Endometrium (tissue), 2 donors: ENCODE data around the gene MYH3.

Experiments used
- FAIRE-seq: peaks from 2 replicates; lab custom pipeline; 2012; peaks lifted over from hg19 to GRCh38; lab: Jason Lieb, UNC
- donor health status: control.
- donor health status: control.

The MYH3 gene

DNA sequence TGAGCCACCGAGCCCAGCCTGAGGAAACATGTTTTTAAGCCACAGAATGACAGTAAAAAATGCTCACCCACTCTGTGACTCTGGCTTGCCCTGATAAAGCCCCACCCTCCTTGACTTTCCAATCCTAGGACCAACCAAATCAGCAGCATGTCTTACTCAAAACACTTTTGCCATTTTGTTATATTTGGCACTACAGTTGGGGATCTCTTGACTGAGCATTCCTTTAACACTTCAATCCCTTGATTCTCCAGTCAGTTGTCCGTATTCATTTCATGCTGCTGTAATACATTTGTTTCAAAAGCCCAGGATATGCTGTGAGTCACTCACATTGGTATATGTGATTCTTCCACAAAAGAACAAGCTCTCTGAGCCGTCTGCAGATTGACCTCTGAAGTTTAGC, 8.2 kb downstream of the MYH3 start:
- no peak for FAIRE-seq

DNA sequence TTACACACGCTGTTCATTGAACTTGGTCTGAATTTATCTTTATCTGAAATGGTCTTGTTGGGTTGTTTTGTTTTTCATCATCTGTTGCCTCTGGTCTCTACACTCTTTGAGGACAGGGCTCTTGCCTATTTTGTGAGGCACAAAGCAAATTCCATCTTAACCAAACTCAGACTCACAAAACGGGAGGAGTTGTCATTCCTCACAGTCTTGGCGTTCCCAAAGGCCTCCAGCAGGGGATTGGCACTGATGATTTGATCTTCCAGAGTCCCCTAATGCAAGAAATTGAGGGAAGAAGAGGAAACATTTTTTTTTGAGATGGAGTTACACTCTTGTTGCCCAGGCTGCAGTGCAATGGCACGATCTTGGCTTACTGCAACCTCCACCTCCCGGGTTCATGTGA, 8.7 kb downstream of the MYH3 start:
- FAIRE-seq = no peak

DNA sequence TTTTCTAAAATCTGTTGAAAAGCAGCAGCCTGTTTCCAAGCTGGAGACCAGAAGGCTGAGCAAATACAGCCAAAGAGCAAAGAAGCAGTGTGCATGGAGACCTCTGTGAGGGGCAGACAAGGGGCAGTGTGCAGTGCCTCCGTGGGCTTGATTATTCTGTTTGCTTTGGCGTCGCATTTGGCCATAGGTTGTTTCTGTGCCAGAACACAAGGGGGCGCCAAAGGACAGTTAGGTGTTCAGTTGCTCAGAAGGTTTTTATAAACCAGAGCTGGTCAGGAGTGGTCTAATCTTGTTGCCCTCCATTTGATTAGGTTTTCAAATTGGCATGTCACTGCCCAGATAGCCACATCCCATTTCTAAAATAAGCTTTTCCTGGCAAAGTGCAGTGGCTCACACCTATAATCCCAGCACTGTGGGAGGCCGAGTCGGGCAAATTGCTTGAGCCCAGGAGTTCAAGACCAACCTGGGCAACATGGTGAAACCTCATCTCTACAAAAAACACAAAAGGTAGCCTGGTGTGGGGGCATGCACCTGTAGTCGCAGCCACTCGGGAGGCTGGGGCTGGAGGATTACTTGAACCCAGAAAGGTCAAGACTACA, 10.6 kb downstream of the MYH3 start:
- FAIRE-seq = no peak

DNA sequence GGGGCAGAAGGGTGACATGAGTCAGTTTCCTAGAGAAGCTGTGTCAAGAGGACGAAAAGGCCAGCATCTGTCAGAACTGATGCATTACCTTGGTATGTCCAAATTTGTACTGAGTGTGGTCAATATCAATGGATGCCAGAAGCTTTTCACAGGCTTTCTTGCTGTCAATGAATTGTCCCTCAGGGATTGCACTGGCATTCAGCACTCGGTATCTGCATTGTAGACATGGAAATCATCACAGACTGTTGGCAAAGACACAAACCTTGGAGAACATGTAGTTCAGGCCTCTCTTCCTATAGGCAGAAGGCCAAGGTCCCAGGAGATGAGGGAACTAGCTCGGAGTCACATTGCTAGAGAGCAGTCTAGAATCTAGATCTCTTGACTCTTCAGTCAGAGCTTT, 16.6 kb downstream of the MYH3 start:
- no peak for FAIRE-seq

DNA sequence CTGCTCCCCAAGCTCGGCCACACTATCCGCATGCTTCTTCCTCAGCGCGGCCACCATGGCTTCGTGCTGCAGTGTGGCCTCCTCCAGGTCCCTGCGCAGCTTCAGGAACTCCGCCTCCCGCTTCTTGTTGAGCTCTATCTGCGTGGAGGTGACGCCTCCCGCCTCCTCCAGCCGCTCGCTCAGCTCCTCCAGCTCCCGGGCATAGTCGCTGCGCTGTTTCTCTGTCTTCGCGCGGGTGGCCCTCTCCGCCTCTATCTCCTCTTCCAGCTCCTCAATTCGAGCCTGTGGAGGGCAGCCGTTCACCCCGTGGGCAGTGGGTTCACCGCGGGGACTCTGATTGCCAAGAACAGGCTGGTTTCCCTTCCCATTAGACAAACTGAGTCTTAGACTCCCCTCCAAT, 19.0 kb downstream of the MYH3 start:
- no peak for FAIRE-seq

DNA sequence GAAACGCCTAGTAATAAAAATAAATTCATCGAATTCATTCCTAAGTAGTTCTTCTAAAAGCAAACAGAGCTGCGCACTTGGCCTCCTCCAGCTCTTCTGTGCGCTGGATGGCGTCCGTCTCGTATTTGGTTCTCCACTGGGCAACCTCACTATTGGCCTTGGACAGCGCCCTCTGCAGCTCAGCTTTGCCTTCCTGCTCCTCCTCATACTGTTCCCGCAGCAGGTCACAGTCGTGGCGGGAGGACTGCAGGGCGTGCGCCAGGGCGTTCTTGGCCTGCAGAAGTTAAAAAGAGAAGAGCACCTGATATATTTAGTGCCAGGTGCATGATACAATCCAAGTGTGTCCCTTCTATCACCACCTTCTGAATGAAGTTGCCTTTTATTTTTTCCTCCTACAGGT, 21.8 kb downstream of the MYH3 start:
- no peak for FAIRE-seq

DNA sequence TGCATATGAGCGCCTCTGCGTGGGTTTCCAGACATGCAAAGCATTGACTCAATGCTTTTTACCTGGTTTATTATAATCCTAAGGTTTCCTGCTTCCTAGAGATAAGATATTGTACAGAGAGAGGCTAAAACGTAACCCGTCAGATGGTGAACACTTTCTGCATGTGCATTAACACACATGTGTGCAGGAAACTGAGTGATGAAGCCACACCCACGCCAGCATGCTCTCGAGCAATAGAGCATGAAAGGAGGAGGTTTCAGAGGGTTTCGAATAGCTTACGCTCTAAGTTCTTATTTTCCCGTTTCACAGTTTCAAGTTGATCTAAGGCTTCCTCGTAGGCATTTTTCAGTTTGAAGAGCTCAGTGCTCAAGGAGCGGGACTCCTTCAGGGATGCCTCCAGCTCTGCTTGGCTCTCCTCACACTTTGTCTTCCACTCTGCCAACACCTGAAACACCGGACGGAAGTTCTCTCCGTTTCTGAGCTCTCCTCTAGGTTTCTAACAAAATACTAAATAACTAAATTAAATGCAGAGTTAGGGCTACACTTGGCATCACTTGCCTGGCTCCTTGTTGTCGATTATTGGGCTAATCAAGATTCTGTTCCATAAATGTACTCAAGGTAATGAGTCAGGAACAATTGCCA, 23.2 kb downstream of the MYH3 start:
- FAIRE-seq = no peak

DNA sequence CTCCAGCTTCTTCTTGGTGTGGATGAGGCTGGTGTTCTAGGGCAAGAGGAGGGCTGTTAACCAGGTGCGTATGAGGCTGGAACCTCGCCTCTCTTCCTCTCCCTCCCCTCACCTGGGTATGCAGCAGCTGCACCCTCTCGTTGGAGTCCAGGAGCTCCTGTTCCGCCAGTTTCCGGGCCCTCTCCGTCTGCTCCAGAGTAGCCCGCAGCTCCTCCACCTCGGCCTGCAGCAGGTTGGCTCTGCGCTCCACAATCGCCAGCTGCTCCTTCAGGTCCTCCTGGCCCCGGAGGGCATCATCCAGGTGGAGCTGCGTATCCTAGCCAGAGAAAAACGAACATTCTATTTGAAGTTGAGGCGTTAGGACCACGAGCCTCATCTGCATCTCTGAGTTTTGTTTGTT, 25.4 kb downstream of the MYH3 start:
- no peak for FAIRE-seq

DNA sequence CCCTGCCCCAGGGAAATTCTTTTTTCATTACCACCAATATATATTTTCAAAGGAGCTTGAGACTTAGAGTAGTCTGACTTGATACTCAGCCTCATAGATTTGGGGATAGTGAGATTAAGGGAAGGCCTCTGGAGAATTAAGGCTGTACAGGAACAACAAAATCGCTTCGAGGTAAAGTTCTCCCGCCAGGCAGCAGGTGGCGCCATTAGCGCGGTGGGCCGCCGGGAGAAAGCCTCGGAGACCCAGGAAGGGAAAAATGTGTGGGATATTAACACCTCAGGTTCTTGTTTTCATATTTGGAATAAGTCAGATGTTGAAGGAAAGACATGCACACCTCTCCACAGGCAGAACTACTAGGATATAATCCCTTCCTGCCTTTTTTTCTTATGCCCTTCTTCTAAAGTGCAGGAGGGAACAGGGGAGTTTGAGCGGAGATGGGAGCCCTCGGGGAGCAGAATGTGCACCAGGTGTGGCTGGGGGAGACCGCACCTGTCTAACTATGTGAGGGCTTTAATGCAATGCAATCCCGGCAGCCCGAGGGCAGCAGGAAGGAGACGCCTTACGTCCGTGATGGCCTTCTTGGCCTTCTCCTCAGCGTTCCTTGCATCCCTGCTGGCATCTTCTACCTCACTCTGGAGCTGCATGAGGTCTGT, 25.9 kb downstream of the MYH3 start:
- no peak for FAIRE-seq

DNA sequence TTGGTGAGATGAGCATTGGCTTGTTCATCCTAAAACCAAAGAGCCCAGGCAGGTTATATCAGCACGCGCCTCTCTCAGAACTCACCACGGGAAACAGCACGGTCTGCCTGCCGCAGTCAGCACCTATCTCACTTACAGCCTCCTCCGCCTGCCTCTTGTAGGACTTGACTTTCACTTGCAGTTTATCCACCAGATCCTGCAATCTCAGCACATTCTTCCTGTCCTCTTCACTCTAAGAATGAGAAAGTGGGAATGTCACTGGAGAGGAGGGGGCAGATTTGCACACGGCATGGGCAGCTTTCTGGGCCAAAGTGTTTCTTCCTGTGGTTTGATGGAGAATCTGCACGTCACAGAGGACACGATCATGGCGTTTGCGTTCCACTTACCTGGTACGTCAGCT, 27.4 kb downstream of the MYH3 start:
- FAIRE-seq = no peak

DNA sequence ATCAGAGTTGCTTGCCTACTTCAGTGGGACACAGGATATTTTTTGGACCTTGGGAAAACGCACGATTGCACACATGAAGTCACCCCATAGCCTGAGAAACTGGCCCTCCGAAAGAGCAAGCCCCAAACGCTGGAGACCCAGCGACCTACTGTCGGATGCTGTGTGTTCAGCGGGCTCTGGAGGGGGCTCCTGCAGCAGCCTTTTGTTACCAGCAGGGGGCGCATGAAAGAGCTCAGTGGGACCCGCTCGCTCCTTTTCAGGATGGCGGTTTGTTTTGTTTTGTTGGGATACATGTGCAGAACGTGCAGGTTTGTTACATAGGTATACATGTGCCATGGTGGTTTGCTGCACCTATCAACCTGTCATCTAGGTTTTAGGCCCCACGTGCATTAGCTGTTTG, 28.4 kb downstream of the MYH3 start:
- no peak for FAIRE-seq

DNA sequence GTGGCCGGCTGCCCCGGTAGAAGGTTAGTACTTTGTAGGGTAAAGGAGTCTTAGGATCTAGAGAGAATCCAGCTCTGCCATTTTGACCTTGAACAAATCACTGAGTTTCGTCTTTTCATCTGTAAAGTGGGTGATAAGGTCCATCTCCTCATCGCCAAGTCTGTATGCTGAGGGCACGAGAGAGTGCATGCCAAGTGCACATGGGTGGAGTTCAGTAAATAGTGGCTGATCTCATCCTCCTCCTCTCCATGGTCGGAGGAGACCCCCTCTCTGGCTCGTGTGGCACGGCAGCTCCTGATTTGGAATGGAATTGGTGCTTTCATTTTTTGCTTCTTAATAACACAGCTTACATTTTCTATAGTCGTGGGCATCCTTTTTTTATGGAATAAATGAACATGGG, 30.7 kb downstream of the MYH3 start:
- FAIRE-seq = no peak

DNA sequence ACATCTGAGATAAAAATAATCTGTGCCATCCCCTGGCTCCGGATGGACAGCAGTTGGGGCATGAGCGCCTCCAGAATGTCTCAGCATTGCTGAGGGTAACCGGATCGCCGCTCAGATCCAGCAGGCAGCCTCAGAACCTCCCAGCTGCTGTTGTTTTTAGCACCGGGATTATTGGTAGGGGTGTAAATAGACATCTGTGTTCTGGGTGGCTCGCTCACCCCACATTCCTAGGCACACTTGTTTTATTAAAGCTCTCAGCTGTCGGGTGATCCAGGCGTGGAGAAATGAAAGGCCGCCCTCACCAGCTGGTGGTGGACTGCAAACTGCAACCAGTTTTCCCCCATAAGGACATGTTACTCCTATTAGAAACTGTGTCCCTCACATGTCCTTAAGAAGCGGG, 32.1 kb downstream of the MYH3 start:
- no peak for FAIRE-seq

DNA sequence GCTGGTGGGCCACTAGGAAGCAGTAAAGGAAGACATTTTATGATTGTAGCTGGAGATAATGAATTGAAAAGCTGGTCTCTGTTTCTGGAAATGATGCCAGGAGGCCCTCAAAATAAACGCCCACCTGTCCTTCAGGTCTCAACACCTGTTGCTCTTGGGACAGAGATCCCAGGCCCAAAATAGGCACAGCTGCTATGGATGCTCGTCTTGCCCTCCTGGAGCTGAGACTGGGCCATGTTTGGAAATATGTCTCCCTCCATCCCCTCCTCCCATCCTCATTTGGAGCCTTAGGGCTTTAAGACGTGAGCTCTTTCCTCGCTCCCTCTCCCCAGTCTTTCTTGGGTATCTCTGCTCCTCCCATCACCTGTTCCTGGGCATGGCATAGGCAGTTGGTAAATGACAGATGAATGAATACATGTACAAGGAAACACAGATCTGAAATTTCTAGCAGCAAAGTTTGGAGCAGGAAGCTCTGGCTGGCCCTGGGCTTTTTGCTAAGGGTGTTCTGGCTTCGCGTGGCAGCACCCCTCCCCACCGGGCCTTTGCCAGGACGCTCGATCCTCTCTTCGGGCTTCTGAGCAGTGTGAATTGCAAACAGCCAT, 33.3 kb downstream of the MYH3 start:
- no peak for FAIRE-seq

DNA sequence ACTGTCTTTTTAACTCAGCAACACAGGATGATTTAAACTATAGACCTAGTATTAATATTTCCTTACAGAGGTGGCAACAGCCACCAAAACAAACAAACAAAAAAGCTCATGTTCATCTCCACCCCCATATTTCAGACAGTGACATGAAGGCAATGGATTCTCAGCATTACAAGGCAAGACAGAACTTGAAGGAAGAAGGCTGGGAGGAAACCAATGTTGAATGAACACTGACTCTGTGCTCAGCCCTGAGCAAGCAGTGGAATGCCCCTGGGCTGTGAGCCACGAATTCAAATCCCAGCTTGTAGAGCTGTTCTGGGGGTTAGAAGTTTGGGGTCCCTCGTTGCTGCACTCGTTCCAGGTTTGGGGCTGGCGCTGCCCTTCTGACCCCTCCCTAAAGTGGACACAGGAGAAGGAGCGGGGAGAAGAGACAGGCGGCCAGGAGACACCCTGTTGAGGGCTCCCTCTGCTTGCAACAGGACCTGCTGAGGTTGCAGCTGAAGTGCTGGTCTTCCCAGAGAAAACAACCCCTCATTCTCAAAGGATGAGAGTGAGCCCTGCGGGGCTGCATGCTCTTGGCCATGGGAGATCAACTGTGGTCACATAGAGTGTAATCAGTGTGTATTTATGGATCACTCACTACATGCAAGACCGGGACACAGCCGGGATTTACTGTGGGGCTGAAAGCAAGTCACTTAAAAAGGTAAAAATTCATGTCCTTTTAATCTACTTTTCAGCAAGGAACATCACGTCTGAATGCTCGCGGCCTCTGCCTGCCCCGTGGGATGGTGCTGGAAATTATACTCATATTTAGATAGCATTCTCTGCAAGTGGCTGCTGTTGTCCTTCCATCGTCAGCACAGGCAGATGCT, 34.3 kb downstream of the MYH3 start:
- FAIRE-seq = no peak

DNA sequence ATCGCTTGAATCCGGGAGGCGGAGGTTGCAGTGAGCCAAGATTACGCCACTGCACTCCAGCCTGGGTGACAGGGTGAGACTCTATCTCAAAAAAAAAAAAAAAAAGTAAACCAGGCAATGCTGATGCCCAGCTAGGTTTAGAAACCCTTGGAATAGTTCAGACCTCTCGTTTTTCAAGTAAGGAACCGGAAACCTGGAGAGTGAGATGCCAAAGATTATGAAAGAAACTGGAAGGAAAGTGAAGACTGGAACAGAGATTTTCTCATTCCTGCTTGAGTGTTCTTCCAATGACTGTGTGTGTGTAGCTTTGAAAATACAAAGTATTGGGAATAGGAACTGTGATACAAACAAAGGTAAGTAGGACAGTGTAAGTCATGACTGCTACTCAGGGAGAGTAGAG, 35.7 kb downstream of the MYH3 start:
- FAIRE-seq = no peak

DNA sequence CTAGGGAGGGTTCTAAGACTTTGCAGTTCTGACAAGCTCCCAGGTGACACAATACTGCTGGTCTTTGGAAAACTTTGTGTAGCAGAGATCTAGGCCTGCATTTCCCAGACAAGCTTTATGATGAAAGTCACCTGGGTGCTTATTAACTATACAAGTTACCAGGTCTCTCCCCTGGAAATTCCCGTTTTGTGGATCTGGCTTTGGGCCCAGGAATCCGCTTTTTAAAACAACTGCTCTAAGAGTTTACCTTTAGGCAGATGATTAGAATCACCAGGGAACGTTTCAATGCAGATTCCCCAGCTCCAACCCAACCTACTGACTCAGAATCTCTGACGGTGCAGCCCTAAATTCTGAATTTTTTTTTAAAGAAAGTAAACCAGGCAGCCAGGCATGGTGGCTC, 36.3 kb downstream of the MYH3 start:
- FAIRE-seq = no peak

DNA sequence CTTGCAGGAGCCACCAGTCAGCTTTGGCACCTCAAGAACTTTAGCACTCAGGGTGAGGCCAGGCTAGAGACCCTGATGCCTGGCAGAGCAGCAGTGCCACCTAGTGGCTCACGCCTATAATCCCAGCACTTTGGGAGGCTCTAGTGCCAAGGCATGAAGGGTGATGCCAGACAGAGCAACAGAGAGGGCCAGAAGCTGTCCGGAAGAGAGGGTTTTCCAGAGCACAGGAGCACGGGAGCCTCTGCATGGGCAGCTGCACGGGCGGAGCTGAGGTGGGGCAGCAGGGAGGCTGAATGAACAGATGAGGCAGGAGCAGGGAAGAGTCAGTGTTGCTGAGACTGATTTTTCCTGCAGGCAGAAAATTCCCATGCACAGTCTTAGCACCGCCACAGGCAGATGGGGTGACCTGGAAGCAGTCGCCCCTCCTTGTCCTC, 38.9 kb downstream of the MYH3 start:
- no peak for FAIRE-seq

DNA sequence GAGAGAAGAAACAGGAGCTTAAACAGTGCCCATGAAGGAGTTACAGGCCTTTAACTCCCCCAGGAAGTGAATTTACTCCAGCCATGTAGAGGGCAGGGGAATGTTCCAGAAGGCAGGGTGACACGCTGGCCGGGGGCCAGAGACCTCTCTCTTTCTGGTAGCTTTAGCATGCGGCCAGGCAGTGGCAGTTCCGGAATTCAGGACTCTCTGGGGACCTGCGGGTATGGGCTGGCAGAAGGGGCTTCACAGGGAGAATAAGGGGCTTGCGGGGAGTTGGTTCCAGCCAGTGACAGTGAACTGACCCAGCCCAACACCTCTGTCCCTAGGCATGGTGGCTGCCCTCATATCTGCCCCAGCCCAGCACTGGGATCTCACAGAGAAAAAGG, 40.0 kb downstream of the MYH3 start:
- FAIRE-seq = no peak

DNA sequence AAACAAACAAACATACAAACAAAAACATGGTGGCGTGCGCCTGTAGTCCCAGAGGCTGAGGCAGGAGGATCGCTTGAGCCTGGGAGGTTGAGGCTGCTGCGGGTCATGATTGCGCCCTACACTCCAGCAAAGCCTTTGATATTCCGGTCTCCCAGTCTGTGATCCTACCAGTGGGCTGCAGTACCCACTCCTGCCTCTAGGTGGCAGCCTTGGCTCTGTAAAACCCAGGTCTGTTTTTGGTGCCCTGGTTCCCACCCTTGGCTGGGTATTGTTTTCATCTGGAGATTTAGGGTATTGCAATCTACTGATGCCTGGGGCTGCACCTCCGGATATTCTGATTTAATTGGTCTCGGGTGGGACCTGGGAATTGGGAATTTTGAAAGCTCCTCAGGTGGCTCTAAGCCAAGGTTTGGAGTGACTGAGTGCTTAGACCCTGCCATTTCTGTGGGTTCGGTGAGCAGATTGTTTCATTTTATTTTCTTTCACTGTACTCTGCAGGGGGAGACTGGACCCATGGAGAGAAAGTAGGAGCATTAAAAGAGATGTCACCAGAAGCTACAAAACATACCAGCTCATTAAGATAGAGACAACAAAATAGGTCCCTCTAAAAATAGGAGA, 40.5 kb downstream of the MYH3 start:
- FAIRE-seq = no peak

DNA sequence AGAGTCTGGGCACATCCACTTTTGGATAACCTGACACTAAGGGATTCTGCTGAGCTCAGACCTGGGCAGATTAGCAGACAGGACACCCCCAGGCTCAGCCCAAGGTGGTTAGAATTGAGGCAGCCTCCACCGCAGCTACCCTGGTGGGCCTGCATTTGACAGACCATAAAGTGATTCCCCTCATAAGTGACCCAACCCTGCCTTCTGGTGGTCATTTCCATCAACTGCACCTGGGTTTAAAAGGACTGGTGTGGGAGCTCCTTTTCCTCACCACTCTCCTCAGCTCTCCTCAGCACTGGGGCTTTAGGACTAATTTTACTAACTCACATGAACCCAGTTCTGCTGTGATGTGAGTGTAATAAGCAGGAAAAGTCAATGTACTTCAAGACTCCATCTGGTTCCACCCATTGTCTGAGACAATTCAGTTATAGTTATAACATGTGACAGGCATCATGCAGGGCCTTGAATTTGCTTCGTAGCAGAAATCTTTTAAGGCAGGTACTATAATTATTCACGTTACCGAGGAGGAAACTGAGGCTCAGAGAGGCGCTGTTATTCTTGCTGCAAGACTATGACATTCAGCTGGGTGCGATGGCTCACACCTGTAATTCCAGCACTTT, 42.5 kb downstream of the MYH3 start:
- FAIRE-seq = no peak
